HG02623 (cell line): ENCODE results near the gene PDCD7.
"Not testable (repeated sequence)": the region's sequence is repeated elsewhere in the genome, so short reads cannot be mapped to it uniquely, and the experiment has no call there.

Source experiments
- ATAC-seq: cut with Tn5 transposase; IDR thresholded peaks from one replicate; pipeline ENCODE4 v1.9.1; 2021; ENCODE audit warnings: moderate library complexity; ENCODE audit not compliant: unreplicated experiment

PDCD7 gene, protein sequence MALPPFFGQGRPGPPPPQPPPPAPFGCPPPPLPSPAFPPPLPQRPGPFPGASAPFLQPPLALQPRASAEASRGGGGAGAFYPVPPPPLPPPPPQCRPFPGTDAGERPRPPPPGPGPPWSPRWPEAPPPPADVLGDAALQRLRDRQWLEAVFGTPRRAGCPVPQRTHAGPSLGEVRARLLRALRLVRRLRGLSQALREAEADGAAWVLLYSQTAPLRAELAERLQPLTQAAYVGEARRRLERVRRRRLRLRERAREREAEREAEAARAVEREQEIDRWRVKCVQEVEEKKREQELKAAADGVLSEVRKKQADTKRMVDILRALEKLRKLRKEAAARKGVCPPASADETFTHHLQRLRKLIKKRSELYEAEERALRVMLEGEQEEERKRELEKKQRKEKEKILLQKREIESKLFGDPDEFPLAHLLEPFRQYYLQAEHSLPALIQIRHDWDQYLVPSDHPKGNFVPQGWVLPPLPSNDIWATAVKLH

DNA sequence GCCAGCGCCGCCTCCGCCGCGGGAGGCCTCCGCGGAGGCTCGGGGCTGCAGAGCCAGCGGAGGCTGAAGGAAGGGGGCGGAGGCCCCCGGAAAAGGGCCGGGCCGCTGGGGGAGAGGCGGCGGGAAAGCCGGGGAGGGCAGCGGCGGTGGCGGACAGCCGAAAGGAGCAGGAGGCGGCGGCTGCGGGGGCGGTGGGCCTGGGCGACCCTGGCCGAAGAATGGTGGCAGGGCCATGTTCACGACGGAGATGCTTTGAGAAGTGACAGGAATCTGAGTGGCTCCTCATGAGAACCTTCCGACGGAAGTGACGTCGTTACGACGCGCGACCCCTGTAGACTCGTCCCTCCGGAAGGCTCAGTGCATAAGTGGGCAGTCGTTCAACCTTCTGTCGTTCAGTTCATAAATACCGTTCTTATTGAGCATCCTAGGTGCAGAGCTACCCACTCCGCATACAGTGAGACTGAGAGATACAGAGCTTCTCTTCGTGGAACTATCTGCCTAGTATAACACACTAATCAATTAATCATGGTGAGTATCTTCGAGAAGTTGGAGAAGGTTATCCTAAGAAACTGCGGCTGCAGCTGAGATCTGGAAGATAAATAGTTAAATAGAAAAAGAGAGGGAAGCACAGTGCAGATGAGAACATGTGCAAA, at the start of gene PDCD7:
Gene PDCD7 (minus strand): TSS at position 261 of the 653 bp plus-strand sequence. CDS start 27 bp downstream, at position 234.
- peak; percentile 77 for ATAC-seq

- ATAC-seq = no peak
Observed at GRCh38 chr15:65182538-65182937, 48.9 kb upstream of the PDCD7 start.

DNA sequence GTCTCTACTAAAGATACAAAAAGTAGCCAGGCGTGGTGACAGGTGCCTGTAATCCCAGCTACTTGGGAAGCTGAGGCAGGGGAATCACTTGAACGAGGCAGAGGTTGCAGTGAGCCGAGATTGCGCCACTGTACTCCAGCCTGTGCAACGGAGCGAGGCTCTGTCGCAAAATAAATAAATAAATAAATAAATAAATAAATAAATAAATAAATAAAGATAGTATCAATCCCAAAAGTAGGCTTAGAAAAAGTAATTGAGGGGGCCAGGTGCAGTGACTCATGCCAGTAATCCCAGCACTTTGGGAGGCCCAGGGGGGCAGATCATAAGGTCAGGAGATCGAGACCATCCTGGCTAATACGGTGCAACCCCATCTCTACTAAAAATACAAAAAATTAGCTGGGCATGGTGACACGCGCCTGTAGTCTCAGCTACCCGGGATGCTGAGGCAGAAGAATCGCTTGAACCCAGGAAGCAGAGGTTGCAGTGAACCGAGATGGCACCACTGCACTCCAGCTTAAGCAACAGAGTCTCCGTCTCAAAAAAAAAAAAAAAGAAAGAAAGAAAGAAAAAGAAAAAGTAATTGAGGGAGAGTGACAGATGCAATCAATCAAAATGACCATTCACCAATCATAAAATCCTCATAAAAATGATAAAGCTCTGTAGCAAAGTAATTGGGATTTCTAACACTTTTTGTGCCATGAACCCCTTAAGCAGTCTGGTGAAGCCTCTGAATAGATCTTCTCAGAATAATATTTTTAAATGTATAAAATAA, 48.2 kb upstream of the PDCD7 start:
- not testable (repeated sequence) for ATAC-seq

GRCh38 chr15:65180167-65180566, 46.6 kb upstream of the PDCD7 start:
- ATAC-seq = no peak

DNA sequence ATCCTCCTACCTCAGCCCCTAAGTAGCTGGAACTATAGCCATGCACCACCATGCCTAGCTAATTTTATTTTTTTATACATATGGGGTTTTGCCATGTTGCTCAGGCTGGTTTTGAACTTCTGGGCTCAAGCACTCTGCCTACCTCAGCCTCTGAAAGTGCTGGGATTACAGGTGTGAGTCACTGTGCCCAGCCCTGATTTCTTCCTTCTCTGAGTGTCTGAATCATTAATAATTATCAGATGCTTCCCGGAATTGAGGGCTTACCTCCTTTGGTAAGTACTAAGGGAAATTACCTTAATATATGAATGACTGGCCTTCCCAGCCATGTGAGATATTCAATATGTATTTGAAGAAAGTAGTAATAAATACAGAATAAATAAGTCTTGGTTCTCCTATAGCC, 44.3 kb upstream of the PDCD7 start:
- ATAC-seq = no peak

DNA sequence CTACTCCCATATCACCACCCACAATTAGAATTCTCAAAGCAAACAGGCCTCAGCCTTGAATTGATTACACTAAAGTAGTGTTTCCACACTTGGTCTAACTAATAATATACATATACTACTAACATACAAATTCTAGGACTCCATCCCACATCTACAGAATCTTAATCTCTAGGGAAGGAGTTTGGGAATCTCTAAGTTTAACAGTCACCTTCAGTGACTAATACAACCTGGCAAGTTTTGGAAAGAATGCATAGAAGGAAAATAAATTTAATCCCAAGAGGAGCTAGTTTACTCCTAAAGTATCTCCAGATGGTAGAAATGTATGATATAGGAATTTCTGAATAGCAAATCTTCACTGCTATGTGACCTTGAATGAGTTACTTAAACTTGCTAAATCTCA, 42.4 kb upstream of the PDCD7 start:
- ATAC-seq = no peak

GRCh38 chr15:65175511-65175910, 41.9 kb upstream of the PDCD7 start:
- no peak for ATAC-seq

DNA sequence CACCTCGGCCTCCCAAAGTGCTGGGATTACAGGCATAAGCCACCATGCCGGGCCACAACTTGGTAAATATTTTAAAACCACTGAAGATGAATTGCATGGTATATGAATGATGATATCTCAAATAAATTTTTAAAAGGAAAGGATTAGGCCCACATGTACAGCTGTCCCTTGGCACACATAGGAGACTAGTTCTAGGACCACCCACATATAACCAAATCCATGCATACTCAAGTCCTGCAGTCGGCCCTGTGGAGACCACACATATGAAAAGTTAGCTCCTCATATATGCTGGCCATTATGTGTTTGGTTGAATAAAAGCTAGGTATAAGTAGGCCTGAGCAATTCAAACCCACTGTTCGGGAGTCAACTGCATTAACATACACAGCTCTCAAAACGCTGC, 40.9 kb upstream of the PDCD7 start:
- ATAC-seq = no peak

DNA sequence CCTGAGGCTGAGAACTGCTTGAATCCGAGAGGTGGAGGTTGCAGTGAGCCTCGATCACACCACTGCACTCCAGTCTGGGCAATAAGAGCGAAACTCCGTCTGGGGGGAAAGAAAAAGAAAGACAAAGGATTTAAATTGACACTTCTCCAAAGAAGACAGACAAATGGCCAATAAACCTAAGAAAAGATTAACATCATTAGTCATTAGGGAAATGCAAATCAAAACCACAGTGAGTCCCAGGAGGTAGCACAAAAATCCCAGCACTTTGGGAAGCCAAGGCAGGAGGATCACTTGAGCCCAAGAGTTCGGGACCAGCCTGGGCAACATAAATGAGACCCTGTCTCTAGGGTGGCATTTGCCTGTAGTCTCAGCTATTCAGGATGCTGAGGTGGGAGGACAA, 38.9 kb upstream of the PDCD7 start:
- ATAC-seq = no peak

GRCh38 chr15:65171428-65171827, 37.8 kb upstream of the PDCD7 start:
- no peak for ATAC-seq

- ATAC-seq = no peak
Observed at GRCh38 chr15:65165875-65166274, 32.3 kb upstream of the PDCD7 start.

DNA sequence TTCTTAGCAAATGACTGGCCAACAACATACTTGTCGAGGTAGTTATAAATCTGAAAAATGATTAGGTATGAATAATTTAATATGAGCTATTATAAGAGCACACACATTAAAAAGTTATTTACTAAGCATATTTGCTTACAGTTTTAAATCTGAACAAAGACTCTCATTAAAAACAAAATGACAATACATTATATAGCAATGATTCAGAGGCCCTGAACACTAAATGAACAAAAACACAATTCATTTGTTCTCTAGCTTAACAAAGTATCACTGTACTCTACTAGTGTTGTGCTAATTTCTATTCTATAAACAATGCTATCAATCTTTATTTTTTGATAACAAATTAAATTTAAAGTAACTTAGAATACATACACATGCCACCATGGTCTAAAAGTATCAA, 30.5 kb upstream of the PDCD7 start:
- no peak for ATAC-seq

GRCh38 chr15:65163041-65163440, 29.4 kb upstream of the PDCD7 start:
- ATAC-seq = no peak

- no peak for ATAC-seq
Observed at GRCh38 chr15:65156692-65157091, 23.1 kb upstream of the PDCD7 start.

GRCh38 chr15:65154720-65155119, 21.1 kb upstream of the PDCD7 start:
- ATAC-seq = no peak

- no peak for ATAC-seq
Observed at GRCh38 chr15:65147902-65148301, 14.3 kb upstream of the PDCD7 start.

DNA sequence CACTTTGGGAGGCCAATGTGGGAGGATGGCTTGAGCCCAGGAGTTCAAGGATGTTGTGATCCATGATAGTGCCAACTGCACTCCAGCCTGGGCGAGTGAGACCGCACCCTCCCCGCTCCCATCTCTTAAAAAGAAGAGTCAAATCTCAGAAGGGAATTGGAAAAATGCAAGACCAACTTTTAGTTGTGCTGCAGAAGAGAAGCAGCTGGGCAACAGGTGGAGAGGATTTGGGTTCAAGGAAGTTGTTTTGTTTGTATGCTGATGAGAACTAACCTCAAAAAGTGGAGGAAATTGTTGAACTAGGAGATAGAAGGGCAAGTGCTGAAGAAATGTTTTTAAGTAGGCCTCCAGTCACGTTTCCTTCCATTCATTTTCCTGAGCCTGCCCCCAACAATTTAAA, 12.8 kb upstream of the PDCD7 start:
- ATAC-seq = no peak

GRCh38 chr15:65138631-65139030, 5.0 kb upstream of the PDCD7 start:
- not testable (repeated sequence) for ATAC-seq

DNA sequence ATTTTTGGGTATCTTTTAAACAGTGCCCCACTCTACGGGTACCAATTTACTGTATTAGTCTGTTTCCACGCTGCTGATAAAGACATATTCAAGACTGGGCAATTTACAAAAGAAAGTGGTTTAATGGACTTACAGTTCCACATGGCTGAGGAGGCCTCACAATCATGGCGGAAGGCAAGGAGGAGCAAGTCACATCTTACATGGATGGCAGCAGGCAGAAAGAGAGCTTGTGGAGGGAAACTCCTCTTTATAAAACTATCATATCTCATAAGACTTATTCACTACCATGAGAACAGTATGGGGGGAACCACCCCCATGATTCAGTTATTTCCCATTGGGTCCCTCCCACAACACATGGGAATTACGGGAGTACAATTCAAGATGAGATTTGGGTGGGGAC, 4.3 kb upstream of the PDCD7 start:
- ATAC-seq = not testable (repeated sequence)

DNA sequence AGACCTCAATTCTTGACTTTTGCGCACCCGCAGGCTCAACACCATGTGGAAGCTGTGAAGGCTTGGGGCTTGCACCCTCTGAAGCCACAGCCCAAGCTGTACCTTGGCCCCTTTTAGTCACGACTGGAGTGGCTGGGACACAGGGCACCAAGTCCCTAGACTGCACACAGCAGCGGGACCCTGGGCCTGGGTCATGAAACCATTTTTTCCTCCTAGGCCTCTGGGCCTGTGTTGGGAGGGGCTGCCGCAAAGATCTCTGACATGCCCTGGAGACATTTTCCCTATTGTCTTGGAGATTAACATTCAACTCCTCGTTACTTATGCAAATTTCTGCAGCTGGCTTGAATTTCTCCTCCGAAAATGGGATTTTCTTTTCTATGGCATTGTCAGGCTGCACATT, 3.5 kb upstream of the PDCD7 start:
- ATAC-seq = not testable (repeated sequence)

GRCh38 chr15:65134538-65134937, 930 bp upstream of the PDCD7 start:
- no peak for ATAC-seq
